ENCODE data around the gene KDM2B. TPM values are rescaled to one million over a fixed set of nuclear protein-coding genes. Genes with fewer than 3 reads are reported as not detected.
"Not testable (repeated sequence)": the region's sequence is repeated elsewhere in the genome, so short reads cannot be mapped to it uniquely, and the experiment has no call there.

KDM2B gene
- total RNA-seq, 3 donors from 2014 or later = 12.3 to 26.8 (median 16.7) TPM

DNA sequence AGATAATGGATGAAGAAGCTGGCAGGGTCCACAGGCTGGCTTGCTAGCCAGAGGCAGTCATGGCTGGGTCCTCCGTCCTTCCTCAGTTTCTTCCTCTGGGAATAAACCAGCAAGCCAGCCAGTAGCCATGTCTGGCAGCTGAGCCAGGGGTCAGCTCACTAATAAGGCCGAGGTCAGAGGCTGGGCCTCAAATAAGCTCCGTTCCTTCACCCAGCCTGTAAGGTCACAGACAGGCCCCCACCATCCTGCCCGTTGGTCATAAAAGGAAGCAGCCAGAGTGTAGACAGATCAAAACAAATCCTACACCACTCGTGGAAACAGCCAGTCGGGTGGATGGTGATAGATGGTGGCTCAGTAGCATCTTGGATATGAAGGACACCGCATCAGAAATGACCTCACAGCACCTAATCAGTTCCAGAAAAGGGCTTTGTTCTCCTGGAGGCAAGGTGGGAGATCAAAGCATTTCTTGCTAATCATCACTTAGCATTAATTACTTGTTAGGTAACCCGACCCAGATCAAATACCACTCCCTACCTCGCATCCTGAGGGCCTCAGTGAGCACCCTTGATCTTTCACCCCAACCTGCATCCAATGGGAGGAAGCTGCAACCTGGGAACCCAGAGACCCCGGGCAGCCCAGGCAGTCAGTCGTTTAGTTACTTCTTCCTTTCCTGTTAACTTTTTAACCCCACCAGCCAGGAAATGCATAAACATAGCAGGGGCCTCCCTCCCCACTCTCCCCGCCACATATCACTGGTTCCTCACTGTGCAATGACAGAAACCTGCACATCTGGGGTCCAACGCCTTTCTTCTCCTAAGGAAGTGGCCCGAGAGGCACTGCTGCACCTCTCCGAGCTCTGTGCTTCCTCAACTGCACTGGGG lies 90.2 kb downstream of the KDM2B start:
- Histone ChIP-seq H3K27me3 (no peaks in the 10 kb centered on the region), H3K9me3 (no peaks in the 10 kb centered on the region), H3K27ac (no peak overlapping the region), H3K4me3 (no peak overlapping the region), H3K4me1 (no peaks in the 10 kb centered on the region), H3K36me3 (no peaks in the 10 kb centered on the region)
- intact Hi-C loops (cut with DNase I; ENCODE audit: low total_unique reads) = no loop called here
- TF ChIP-seq, protein P1, sequence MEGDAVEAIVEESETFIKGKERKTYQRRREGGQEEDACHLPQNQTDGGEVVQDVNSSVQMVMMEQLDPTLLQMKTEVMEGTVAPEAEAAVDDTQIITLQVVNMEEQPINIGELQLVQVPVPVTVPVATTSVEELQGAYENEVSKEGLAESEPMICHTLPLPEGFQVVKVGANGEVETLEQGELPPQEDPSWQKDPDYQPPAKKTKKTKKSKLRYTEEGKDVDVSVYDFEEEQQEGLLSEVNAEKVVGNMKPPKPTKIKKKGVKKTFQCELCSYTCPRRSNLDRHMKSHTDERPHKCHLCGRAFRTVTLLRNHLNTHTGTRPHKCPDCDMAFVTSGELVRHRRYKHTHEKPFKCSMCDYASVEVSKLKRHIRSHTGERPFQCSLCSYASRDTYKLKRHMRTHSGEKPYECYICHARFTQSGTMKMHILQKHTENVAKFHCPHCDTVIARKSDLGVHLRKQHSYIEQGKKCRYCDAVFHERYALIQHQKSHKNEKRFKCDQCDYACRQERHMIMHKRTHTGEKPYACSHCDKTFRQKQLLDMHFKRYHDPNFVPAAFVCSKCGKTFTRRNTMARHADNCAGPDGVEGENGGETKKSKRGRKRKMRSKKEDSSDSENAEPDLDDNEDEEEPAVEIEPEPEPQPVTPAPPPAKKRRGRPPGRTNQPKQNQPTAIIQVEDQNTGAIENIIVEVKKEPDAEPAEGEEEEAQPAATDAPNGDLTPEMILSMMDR (IDR thresholded peaks at IDR 0.05) = no peak
- TF ChIP-seq POLR2AphosphoS5 (IDR thresholded peaks at IDR 0.05) (no peak), POLR2A (IDR thresholded peaks at IDR 0.05) (no peak)
- DNase-seq (ENCODE audit: low spot score in 2 of 2) = no peak

DNA sequence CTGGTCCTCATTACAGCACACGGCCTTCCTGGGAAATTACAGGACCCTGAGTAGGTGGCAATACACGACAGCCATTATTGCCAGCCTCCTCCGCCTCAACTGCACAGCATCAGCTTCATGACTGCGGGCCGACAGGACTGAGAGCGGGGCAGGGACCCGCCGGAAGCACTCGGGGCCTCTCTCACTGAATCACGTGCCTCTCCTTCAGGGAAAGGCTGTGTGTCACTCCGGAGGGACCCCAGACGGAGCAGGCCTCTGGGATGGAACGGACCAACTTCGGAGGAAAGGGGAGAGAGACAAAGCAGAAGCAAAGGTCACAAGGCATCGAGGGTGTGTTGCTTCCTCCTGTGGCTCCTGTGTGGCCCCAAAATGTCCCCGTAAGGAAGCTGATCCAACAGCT lies 90.9 kb downstream of the KDM2B start:
- Histone ChIP-seq H3K27me3 (no peaks in the 10 kb centered on the region), H3K4me1 (no peaks in the 10 kb centered on the region), H3K4me3 (no peak overlapping the region), H3K36me3 (no peaks in the 10 kb centered on the region), H3K27ac (no peak overlapping the region), H3K9me3 (no peaks in the 10 kb centered on the region)
- no peak for DNase-seq (ENCODE audit: low spot score in 2 of 2)
- no peak for TF ChIP-seq POLR2AphosphoS5 (IDR thresholded peaks at IDR 0.05)
- TF ChIP-seq, protein P1 (IDR thresholded peaks at IDR 0.05) = no peak
- TF ChIP-seq POLR2A (IDR thresholded peaks at IDR 0.05) = no peak
- intact Hi-C loops (cut with DNase I; ENCODE audit: low total_unique reads) = no loop called here

DNA sequence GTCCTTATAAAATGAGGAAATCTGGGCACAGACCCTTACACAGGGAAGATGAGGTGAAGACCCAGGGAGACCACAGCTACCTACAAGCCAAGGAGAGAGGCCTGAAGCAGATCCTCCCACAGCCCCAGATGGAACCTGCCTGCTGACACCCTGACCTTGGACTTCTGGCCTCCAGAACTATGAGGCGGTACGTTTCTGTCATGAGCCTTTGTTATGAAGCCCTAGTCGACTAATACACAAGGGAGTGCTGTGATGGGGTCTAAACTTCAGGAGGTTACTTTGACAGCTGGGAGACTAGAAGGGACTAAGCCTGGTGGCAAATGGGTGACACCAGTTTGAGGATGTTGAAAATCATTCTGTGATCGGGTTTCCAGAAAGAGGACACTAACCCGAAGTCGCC lies 95.9 kb downstream of the KDM2B start:
- Histone ChIP-seq H3K4me3 (no peak overlapping the region), H3K9me3 (no peaks in the 10 kb centered on the region), H3K27ac (no peak overlapping the region), H3K36me3 (no peaks in the 10 kb centered on the region), H3K4me1 (no peaks in the 10 kb centered on the region), H3K27me3 (no peaks in the 10 kb centered on the region)
- intact Hi-C loops (cut with DNase I; ENCODE audit: low total_unique reads) = no loop called here
- no peak for DNase-seq (ENCODE audit: low spot score in 2 of 2)
- TF ChIP-seq POLR2AphosphoS5 (IDR thresholded peaks at IDR 0.05) (no peak), POLR2A (IDR thresholded peaks at IDR 0.05) (no peak)
- TF ChIP-seq, protein P1 (IDR thresholded peaks at IDR 0.05) = no peak

DNA sequence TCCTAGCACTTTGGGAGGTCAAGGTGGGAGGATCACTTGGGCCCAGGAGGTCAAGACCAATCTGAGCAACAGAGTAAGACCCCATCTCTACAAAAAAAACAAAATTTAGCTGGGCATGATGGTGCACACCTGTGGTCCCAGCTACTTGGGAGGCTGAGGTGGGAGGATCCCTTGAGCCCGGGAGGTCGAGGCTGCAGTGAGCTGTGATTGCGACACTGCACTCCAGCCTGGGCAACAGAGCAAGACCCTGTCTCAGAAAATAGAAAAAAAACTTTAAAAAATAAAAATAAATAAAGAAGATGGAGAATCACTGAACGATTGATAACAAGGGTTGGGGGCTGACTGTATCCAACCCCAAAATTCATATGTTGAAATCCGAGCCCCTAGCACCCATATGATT lies 96.3 kb downstream of the KDM2B start:
- H3K27me3 ChIP-seq; H3K36me3 ChIP-seq; H3K9me3 ChIP-seq; H3K27ac ChIP-seq; H3K4me3 ChIP-seq; H3K4me1 ChIP-seq; DNase-seq (ENCODE audit: low spot score in 2 of 2); intact Hi-C loops (cut with DNase I; ENCODE audit: low total_unique reads): not testable (repeated sequence)

DNA sequence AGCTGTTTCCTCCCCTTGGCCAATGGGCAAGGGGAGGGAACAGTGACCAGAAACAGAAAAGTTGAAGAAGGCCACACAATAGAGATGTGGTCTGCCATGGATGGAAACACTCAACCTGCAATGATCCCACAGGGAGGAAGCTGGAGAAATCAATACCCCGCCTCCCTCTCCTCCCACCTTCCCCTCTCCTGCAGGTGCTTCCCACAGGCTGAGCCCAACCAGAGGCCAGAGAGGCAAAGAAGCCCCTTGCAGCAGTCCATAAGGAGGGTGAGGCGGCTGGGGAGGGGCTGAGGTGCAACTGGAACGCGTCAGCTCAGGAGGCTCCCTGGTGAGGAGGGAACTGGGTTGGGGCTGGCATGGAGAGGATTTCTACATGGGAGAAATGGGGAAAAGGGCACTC lies 96.9 kb downstream of the KDM2B start:
- no peak overlapping the region for H3K4me3 ChIP-seq
- no peaks in the 10 kb centered on the region for H3K36me3 ChIP-seq
- H3K27me3 ChIP-seq = no peaks in the 10 kb centered on the region
- DNase-seq (ENCODE audit: low spot score in 2 of 2) = no peak
- H3K4me1 ChIP-seq = no peaks in the 10 kb centered on the region
- intact Hi-C loops (cut with DNase I; ENCODE audit: low total_unique reads) = no loop called here
- no peaks in the 10 kb centered on the region for H3K9me3 ChIP-seq
- no peak overlapping the region for H3K27ac ChIP-seq
- TF ChIP-seq POLR2A (IDR thresholded peaks at IDR 0.05) (no peak), POLR2AphosphoS5 (IDR thresholded peaks at IDR 0.05) (no peak)
- TF ChIP-seq, protein P1 (IDR thresholded peaks at IDR 0.05) = no peak

Measured in breast epithelium (tissue), 4 donors.